ENCODE data around the gene KIFAP3. TPM values are rescaled to one million over a fixed set of nuclear protein-coding genes. Genes with fewer than 3 reads are reported as not detected.

Gene KIFAP3
- polyA plus RNA-seq, 3 donors: 2.1 to 4.7 (median 2.2) TPM

- no peak for DNase-seq
- H3K36me3 Mint-ChIP-seq: no peaks in the 10 kb centered on the region
- no peaks in the 10 kb centered on the region for H3K36me3 ChIP-seq (replicated peaks in 1 of 2; ENCODE audit: control insufficient read depth in 1 of 2, insufficient read depth in 2 of 2, low read length in 2 of 2)
- no peak for TF ChIP-seq CTCF (IDR thresholded peaks at IDR 0.05)
- no peak overlapping the region for H3K9ac ChIP-seq (ENCODE audit: insufficient read depth, low read length, poor library complexity, severe bottlenecking)
- H3K4me1 Mint-ChIP-seq: peaks cover 23% of the 10 kb centered on the region
- peaks cover 11 to 18% of the 10 kb centered on the region in 2 donors for H3K4me1 ChIP-seq (ENCODE audit: control insufficient read depth in 1 of 2, insufficient read depth in 2 of 2, low read length in 2 of 2)
- H3K4me3 Mint-ChIP-seq: no peak overlapping the region
- no peak overlapping the region for H2AFZ ChIP-seq (ENCODE audit: insufficient read depth, low read depth, low read length, poor library complexity, severe bottlenecking)
- H3K79me2 ChIP-seq (ENCODE audit: insufficient read depth, low read length): peaks cover 6% of the 10 kb centered on the region
- H3K27me3 Mint-ChIP-seq (ENCODE audit: low read depth in 3 of 3): peaks cover 0 to 2% (median 0%) of the 10 kb centered on the region in 3 donors
- intact Hi-C loops (cut with micrococcal nuclease): loop anchor here in 1 of 2 donors (10.0 kb wide), 2 partner anchors 181 to 459 kb away; partner anchors contain the start of genes GORAB and SCYL3
- no peak overlapping the region for H3K27ac ChIP-seq (ENCODE audit: low read depth in 1 of 2, low read length in 2 of 2)
- no peak overlapping the region for H3K4me3 ChIP-seq (replicated peaks in 1 of 3; ENCODE audit: low read depth in 2 of 3, low read length in 3 of 3)
- H3K9me3 Mint-ChIP-seq: peaks cover 0 to 16% (median 8%) of the 10 kb centered on the region in 7 donors
- H3K27me3 ChIP-seq (ENCODE audit: control insufficient read depth in 2 of 2, insufficient read depth in 2 of 2, low read length in 2 of 2): no peaks in the 10 kb centered on the region
- H3K4me2 ChIP-seq (replicated peaks; ENCODE audit: extremely low read depth, low read length, poor library complexity, severe bottlenecking): no peak overlapping the region
- H4K20me1 ChIP-seq (ENCODE audit: insufficient read depth, low read length): no peaks in the 10 kb centered on the region
- no peak overlapping the region for H3K27ac Mint-ChIP-seq
- H3K9me3 ChIP-seq (replicated peaks in 1 of 2; ENCODE audit: control insufficient read depth in 1 of 2, insufficient read depth in 1 of 2, low read length in 2 of 2): peaks cover 4 to 14% of the 10 kb centered on the region in 2 donors
Observed at GRCh38 chr1:170076199-170076598, 1.7 kb upstream of the KIFAP3 start.

DNA sequence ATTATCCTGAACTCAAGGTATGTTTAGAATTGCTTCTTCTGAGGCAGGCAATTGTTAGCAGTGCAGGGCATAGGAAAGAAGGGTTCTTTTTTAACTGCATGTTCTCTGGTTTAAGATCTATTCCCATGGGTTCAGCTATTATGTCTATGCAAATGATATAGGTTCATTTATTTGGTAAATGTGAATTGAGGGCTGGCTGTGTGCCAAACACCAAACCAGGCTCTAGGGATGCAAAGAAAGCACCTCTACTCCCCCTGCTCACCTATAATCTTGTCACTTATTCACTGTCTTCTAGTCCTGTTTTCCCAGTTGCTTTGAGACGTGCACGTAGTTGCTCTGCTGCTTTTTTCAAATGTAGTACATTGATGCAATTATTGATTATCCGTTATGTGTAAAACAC, 691 bp upstream of the KIFAP3 start:
- TF ChIP-seq CTCF (IDR thresholded peaks at IDR 0.05): no peak
- peak overlapping the region; percentile 90 to 92 for H3K4me3 Mint-ChIP-seq
- no peak overlapping the region for H3K9ac ChIP-seq (ENCODE audit: insufficient read depth, low read length, poor library complexity, severe bottlenecking)
- H3K27me3 ChIP-seq (ENCODE audit: control insufficient read depth in 2 of 2, insufficient read depth in 2 of 2, low read length in 2 of 2): no peaks in the 10 kb centered on the region
- H3K36me3 ChIP-seq (replicated peaks in 1 of 2; ENCODE audit: control insufficient read depth in 1 of 2, insufficient read depth in 2 of 2, low read length in 2 of 2): no peaks in the 10 kb centered on the region
- H3K9me3 Mint-ChIP-seq: peaks cover 0 to 16% (median 8%) of the 10 kb centered on the region in 7 donors
- peaks cover 23% of the 10 kb centered on the region for H3K4me1 Mint-ChIP-seq
- no peak for DNase-seq
- peaks cover 0 to 2% (median 0%) of the 10 kb centered on the region in 3 donors for H3K27me3 Mint-ChIP-seq (ENCODE audit: low read depth in 3 of 3)
- H3K27ac Mint-ChIP-seq: peak overlapping the region in 6 of 7 donors; percentile 27 to 93 (median 64)
- no CpG with 5 or more reads among the region's 3 CpGs for WGBS (ENCODE audit: insufficient coverage)
- H4K20me1 ChIP-seq (ENCODE audit: insufficient read depth, low read length): no peaks in the 10 kb centered on the region
- intact Hi-C loops (cut with micrococcal nuclease): loop anchor here in 1 of 2 donors (10.0 kb wide), 2 partner anchors 180 to 460 kb away; partner anchors contain the start of genes GORAB and SCYL3
- H3K27ac ChIP-seq (ENCODE audit: low read depth in 1 of 2, low read length in 2 of 2): peak overlapping the region in 1 of 2 donors; percentile 89
- peak overlapping the region; percentile 90 for H3K4me2 ChIP-seq (replicated peaks; ENCODE audit: extremely low read depth, low read length, poor library complexity, severe bottlenecking)
- H3K9me3 ChIP-seq (replicated peaks in 1 of 2; ENCODE audit: control insufficient read depth in 1 of 2, insufficient read depth in 1 of 2, low read length in 2 of 2): peaks cover 4 to 14% of the 10 kb centered on the region in 2 donors
- H3K79me2 ChIP-seq (ENCODE audit: insufficient read depth, low read length): peaks cover 6% of the 10 kb centered on the region
- H3K4me1 ChIP-seq (ENCODE audit: control insufficient read depth in 1 of 2, insufficient read depth in 2 of 2, low read length in 2 of 2): peaks cover 11 to 18% of the 10 kb centered on the region in 2 donors
- no peaks in the 10 kb centered on the region for H3K36me3 Mint-ChIP-seq
- peak overlapping the region in 1 of 3 experiments; percentile 92 for H3K4me3 ChIP-seq (replicated peaks in 1 of 3; ENCODE audit: low read depth in 2 of 3, low read length in 3 of 3)
- H2AFZ ChIP-seq (ENCODE audit: insufficient read depth, low read depth, low read length, poor library complexity, severe bottlenecking): peak overlapping the region; percentile 96
